Psoas muscle (tissue), 8 donors: ENCODE measurements around the gene PAM16. TPM values are rescaled to one million over a fixed set of nuclear protein-coding genes. Genes with fewer than 3 reads are reported as not detected.

Experiments
- ATAC-seq, 4 donors: fragments of 200-7000 bp; cut with Tn5 transposase; one replicate each; pipeline ENCODE4 v1.9.1; 2020; ENCODE audit warnings: moderate library complexity in 3 of 4, mild to moderate bottlenecking in 2 of 4
- DNase-seq, 2 donors: peaks; one replicate each; pipeline ENCODE4 v3.0.0-alpha.2; 2020
- H3K27ac ChIP-seq: fragments of 200-600 bp; one replicate; pipeline ENCODE4 v1.8.0; 2022
- H3K27me3 ChIP-seq, 3 donors: fragments of 200-600 bp in 1 of 3; one replicate each; pipeline versions ENCODE4 v1.6.1 to v1.8.0; 2013 to 2022; ENCODE audit warnings: low read length in 2 of 3, mild to moderate bottlenecking in 2 of 3, moderate library complexity in 1 of 3; ENCODE audit not compliant: insufficient read depth in 3 of 3
- H3K36me3 ChIP-seq, 2 donors: fragments of 200-600 bp in 1 of 2; one replicate each; pipeline versions ENCODE4 v1.6.1 to v1.8.0; 2013 to 2022; ENCODE audit warnings: low read depth in 1 of 2, mild to moderate bottlenecking in 1 of 2, moderate library complexity in 1 of 2; ENCODE audit not compliant: insufficient read depth in 1 of 2
- H3K4me1 ChIP-seq: fragments of 200-600 bp; one replicate; pipeline ENCODE4 v1.8.0; 2022
- H3K4me3 ChIP-seq: fragments of 200-600 bp; one replicate; pipeline ENCODE4 v1.8.0; 2022; ENCODE audit warnings: mild to moderate bottlenecking
- H3K9me3 ChIP-seq: fragments of 200-600 bp; one replicate; pipeline ENCODE4 v1.8.0; 2022
- WGBS, 3 donors: extraction: QIAGEN DNeasy Blood & Tissue Kit; methylation state at CpG; one replicate each; pipeline versions ENCODE4 v1.1.6 to v1.1.7; 2013; 5-methylcytosine and 5-hydroxymethylcytosine counted together
- intact Hi-C, 2 donors: fragments of 100-400 bp; cut with DNase I; formaldehyde crosslinking; loops; one replicate each; pipeline versions ENCODE4 v1.11.0 to v1.14.2; 2022
- polyA plus RNA-seq, 3 donors: library from polyadenylated mRNA; stranded (reverse); fragments of 200-250 nt; gene quantifications; one replicate each; pipeline ENCODE4 v1.2.3, GENCODE V29; 2013
- total RNA-seq, 4 donors: library from RNA; stranded (reverse); fragmentation: NEBNext Ultra II Directional in 2 of 4; extraction: Animal tissue kit (Norgen Biotek cat#: 25700) in 2 of 4; gene quantifications; one replicate each; pipeline versions ENCODE4 v1.2.1 to v1.2.4, GENCODE V29; 2021 to 2023
- TF ChIP-seq, protein P1 (sequence below): fragments of 200-600 bp; IDR thresholded peaks from one replicate; pipeline ENCODE4 v1.8.0; 2022; ENCODE audit warnings: antibody characterized with exemption
- donor health status: healthy with polysubstance abuse.
- donor health status: DM: no; HTN: no; CAD: no; lungs with moderate emphysema.
- donor health status: Bipolar disorder and iron deficiency.
- donor health status: healthy.
- donor health status: DM: yes; HTN: yes; CAD: no.
- donor health status: DM: no; HTN: no; CAD: no.
- donor health status: DM: no; HTN: no; CAD: no.
- donor health status: DM: yes; HTN: yes; CAD: no.

PAM16 gene
- total and polyA plus RNA-seq, 7 donors = 60.5 to 163 (median 84.2) TPM

DNA sequence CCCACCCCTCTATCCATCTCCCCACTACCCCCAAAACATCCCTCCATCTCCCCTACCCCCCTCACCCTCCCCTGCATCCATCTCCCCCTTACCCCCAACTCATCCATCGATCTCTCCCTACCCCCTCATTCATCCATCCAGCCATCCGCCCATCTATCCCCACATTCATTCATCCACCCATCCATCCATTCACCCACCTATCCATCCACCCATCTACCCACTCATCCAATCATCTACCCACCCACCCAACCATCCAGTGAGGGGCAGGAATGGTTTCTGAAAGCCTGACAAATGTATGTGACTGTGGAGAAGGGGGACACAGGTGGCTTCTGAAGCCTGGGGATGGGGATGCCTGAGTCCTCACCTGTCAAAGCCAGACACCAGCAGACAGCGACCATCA is 8.8 kb upstream of the PAM16 start:
- H3K27ac ChIP-seq = no peak overlapping the region
- TF ChIP-seq, protein P1, sequence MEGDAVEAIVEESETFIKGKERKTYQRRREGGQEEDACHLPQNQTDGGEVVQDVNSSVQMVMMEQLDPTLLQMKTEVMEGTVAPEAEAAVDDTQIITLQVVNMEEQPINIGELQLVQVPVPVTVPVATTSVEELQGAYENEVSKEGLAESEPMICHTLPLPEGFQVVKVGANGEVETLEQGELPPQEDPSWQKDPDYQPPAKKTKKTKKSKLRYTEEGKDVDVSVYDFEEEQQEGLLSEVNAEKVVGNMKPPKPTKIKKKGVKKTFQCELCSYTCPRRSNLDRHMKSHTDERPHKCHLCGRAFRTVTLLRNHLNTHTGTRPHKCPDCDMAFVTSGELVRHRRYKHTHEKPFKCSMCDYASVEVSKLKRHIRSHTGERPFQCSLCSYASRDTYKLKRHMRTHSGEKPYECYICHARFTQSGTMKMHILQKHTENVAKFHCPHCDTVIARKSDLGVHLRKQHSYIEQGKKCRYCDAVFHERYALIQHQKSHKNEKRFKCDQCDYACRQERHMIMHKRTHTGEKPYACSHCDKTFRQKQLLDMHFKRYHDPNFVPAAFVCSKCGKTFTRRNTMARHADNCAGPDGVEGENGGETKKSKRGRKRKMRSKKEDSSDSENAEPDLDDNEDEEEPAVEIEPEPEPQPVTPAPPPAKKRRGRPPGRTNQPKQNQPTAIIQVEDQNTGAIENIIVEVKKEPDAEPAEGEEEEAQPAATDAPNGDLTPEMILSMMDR = no peak
- no peak for ATAC-seq
- no peak for DNase-seq
- H3K4me1 ChIP-seq = no peaks in the 10 kb centered on the region
- H3K27me3 ChIP-seq = no peaks in the 10 kb centered on the region
- no peak overlapping the region for H3K4me3 ChIP-seq
- no peaks in the 10 kb centered on the region for H3K9me3 ChIP-seq
- intact Hi-C loops = loop anchor here (1.0 kb wide), 1 partner anchor 42 kb away; no protein-coding TSS in a partner anchor
- 91 to 96% (median 91%) methylated on average over 3 of the region's 3 CpGs for WGBS, 3 donors
- H3K36me3 ChIP-seq = peaks cover 0 to 33% of the 10 kb centered on the region in 2 donors

DNA sequence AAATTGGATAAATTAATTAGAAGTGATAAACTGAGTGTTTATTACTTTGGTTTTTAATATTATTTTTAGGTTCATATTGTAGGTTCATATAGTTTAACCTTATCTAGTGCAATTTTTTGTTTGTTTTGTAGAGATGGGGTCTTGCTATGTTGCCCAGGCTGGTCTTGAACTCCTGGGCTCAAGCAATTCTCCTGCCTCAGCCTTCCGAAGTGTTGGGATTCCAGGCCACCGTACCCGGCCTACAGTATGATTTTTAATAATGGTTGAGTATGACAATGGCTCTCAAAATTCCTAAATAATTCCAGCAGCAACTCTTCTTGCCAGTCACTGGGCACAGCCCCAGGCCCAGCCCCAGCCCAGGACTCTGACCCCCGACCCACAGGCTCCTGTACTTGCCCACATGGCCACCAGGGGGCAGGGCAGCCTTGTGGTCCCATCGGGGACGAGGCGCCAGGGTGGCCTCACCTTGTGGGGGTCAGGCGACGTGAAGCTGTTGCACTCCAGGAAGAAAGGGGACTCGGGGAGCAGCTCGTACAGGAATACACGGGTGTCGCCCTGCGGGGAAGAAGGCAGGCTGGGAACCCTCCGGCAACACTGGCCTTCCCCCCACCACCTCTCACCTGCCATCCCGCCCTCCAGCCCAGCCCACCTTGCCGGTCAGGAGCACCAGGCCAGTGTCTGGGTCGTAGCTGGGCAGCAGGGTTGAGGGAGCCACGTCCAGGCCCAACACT is 7.9 kb upstream of the PAM16 start:
- no peaks in the 10 kb centered on the region for H3K27me3 ChIP-seq
- 45 to 46% (median 46%) methylated on average over 12 to 19 of the region's 19 CpGs for WGBS, 3 donors
- H3K36me3 ChIP-seq = peaks cover 0 to 28% of the 10 kb centered on the region in 2 donors
- ATAC-seq (peak; percentile 77 to 92 (median 86)), DNase-seq (peak; percentile 78 to 85)
- H3K4me3 ChIP-seq = no peak overlapping the region
- intact Hi-C loops = loop anchor here (1.0 kb wide), 1 partner anchor 43 kb away; no protein-coding TSS in a partner anchor
- TF ChIP-seq, protein P1 = peak; percentile 98
- H3K9me3 ChIP-seq = no peaks in the 10 kb centered on the region
- no peaks in the 10 kb centered on the region for H3K4me1 ChIP-seq
- H3K27ac ChIP-seq = no peak overlapping the region

DNA sequence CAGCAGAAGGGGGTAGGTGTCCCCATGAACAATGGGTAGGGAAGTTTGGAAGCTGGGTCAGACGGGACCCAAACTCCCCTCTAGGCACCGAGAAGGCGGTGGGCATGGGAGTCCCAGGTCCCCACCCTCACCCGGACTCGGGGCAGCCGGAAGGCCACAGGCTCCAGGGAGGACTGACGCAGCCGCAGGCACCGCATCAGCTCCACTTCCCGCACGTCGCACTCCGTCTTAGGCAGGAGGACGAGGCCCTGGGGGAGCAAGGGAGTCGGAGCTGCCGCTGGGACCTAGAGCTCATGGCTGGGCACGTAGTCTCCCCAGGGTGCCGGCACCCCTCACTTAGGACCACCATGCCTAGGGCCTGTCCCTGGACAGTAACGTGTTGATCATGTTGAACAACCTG is 7.1 kb upstream of the PAM16 start:
- 95 to 96% (median 95%) methylated on average over 19 of the region's 19 CpGs for WGBS, 3 donors
- TF ChIP-seq, protein P1 = no peak
- H3K27ac ChIP-seq = no peak overlapping the region
- H3K36me3 ChIP-seq = peaks cover 0 to 23% of the 10 kb centered on the region in 2 donors
- H3K4me1 ChIP-seq = no peaks in the 10 kb centered on the region
- ATAC-seq = no peak
- no peak overlapping the region for H3K4me3 ChIP-seq
- no peaks in the 10 kb centered on the region for H3K9me3 ChIP-seq
- H3K27me3 ChIP-seq = no peaks in the 10 kb centered on the region
- peak in 1 of 2 donors; percentile 52 for DNase-seq
- intact Hi-C loops = no loop called here

DNA sequence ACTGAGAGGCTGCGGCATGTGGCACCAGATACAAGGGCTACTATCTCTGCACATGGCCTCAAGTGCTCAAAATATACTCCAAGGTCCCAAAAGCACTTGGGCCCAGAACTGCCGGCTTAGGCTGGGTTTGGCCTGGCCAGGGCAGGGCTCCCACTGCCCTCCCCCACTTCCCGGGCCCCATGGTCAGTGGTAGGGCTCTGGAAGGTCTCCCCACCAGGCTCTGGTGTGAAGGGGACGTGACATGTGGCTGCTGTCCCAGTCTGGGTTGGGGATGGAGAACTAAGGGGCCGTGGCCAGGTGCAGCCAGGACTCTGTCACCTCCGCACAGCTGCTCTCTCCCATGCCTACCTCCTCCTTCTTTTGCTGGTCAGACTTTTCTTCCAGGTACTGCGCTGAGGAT is 5.7 kb upstream of the PAM16 start:
- intact Hi-C loops = no loop called here
- no peaks in the 10 kb centered on the region for H3K27me3 ChIP-seq
- ATAC-seq = no peak

More for the DNA sequence above, 5.7 kb upstream of the PAM16 start:
- WGBS, 3 donors = 92 to 93% (median 92%) methylated on average over 6 to 7 of the region's 7 CpGs
- Histone ChIP-seq H3K4me1 (no peaks in the 10 kb centered on the region), H3K36me3 (peaks cover 0 to 11% of the 10 kb centered on the region in 2 donors), H3K9me3 (no peaks in the 10 kb centered on the region), H3K27ac (no peak overlapping the region), H3K4me3 (no peak overlapping the region)
- TF ChIP-seq, protein P1 = no peak
- no peak for DNase-seq
